Heart left ventricle (tissue), 13 donors: ENCODE data around the gene TRPC3.

Experiments used
- CTCF ChIP-seq, 12 donors: fragments of 200-600 bp; sonication (generic) in 4 of 12; IDR thresholded peaks; one replicate each; pipeline versions ENCODE4 v1.5.0 to v1.8.0; 2018 to 2022; ENCODE audit warnings: antibody characterized with exemption in 12 of 12, mild to moderate bottlenecking in 5 of 12
- POLR2A ChIP-seq, 2 donors: fragments of 450-650 bp; IDR thresholded peaks; one replicate each; pipeline ENCODE4 v1.6.1; 2017; ENCODE audit warnings: antibody characterized with exemption in 2 of 2, mild to moderate bottlenecking in 2 of 2, moderate library complexity in 2 of 2
- donor health status: ischemic (EF 13 %, LVEDD 7.1; RV severe dilation, severe dysfunction).
- donor health status: DM: no; HTN: yes; CAD: no.
- donor health status: DM: no; HTN: no; CAD: no.
- donor health status: ischemic (EF 25% LVEDD 6.9; RV normal size, moderate dysfunction).
- donor health status: ischemic (EF 25% LVEDD 5.7; RV mildly dilated, moderate dysfunction).
- donor health status: ischemic (EF 35%, LVEDD 5.7; RV mildly dilated, moderate dysfunction).
- donor health status: nonischemic (EF 11% LVEDD 7.7; RV severe dilation, severe dysfunction).
- donor health status: DM: yes; HTN: yes; CAD: no.
- donor health status: PGD.
- donor health status: ischemic (EF 29% LVEDD 5.4; RV normal size, mild dysfunction).
- donor health status: nonischemic (EF 23%, LVEDD 6.1; RV moderate dilation, normal function).

GRCh38 chr4:121908346-121908745, 43.5 kb downstream of the TRPC3 start:
- TF ChIP-seq CTCF (IDR thresholded peaks at IDR 0.05), result no peak
- no peak for TF ChIP-seq POLR2A (IDR thresholded peaks at IDR 0.05)
